ENCODE data around the gene C9orf78. TPM values are rescaled to one million over a fixed set of nuclear protein-coding genes. Genes with fewer than 3 reads are reported as not detected.

C9orf78 gene
- total RNA-seq, 2 experiments from 2014 or later, result 83.9 to 89.2 TPM

- peaks cover 62% of the 10 kb centered on the region for H3K36me3 Mint-ChIP-seq (ENCODE audit: low read depth)
- DNase-seq, result no peak
- peak overlapping the region; percentile 57 for H3K27ac Mint-ChIP-seq
- H3K9me3 Mint-ChIP-seq, result no peaks in the 10 kb centered on the region
- ChIA-PET CTCF (interaction anchor here (0.6 to 1.2 kb wide), 5 partner anchors 8 to 159 kb away, joined by 3 to 5 read pairs (median 4); no protein-coding TSS in a partner anchor), POLR2A (no interaction called here)
- peaks cover 46% of the 10 kb centered on the region for H3K4me1 Mint-ChIP-seq
- H3K4me3 Mint-ChIP-seq, result no peak overlapping the region
- H3K27me3 Mint-ChIP-seq, result no peaks in the 10 kb centered on the region
Measured at GRCh38 chr9:129874261-129875101, 39.4 kb upstream of the C9orf78 start.

GRCh38 chr9:129873563-129874190 lies 38.6 kb upstream of the C9orf78 start:
- ChIA-PET POLR2A (no interaction called here), CTCF (interaction anchor here (0.6 to 1.3 kb wide), 5 partner anchors 9 to 969 kb away, joined by 3 to 5 read pairs (median 3); no protein-coding TSS in a partner anchor)
- H3K4me1 Mint-ChIP-seq, result peaks cover 54% of the 10 kb centered on the region
- peaks cover 66% of the 10 kb centered on the region for H3K36me3 Mint-ChIP-seq (ENCODE audit: low read depth)
- DNase-seq, result no peak
- H3K9me3 Mint-ChIP-seq, result no peaks in the 10 kb centered on the region
- no peaks in the 10 kb centered on the region for H3K27me3 Mint-ChIP-seq
- H3K4me3 Mint-ChIP-seq, result no peak overlapping the region
- H3K27ac Mint-ChIP-seq, result no peak overlapping the region

GRCh38 chr9:129871046-129871445 lies 36.0 kb upstream of the C9orf78 start:
- Mint-ChIP-seq H3K27me3 (no peaks in the 10 kb centered on the region), H3K4me1 (peaks cover 67% of the 10 kb centered on the region), H3K36me3 (ENCODE audit: low read depth) (peaks cover 73% of the 10 kb centered on the region), H3K4me3 (peak overlapping the region; percentile 6), H3K9me3 (no peaks in the 10 kb centered on the region), H3K27ac (peak overlapping the region; percentile 95)
- ChIA-PET CTCF (interaction anchor here (0.7 to 4.7 kb wide), 5 partner anchors 14 to 739 kb away, joined by 3 to 22 read pairs (median 4); partner anchors contain the start of gene GPR107), POLR2A (no interaction called here)
- no peak for DNase-seq

- Mint-ChIP-seq H3K4me3 (peak overlapping the region; percentile 59), H3K4me1 (peaks cover 77% of the 10 kb centered on the region), H3K36me3 (ENCODE audit: low read depth) (peaks cover 77% of the 10 kb centered on the region), H3K27me3 (no peaks in the 10 kb centered on the region), H3K9me3 (no peaks in the 10 kb centered on the region), H3K27ac (peak overlapping the region; percentile 95)
- ChIA-PET CTCF (interaction anchor here (0.7 to 4.7 kb wide), 11 partner anchors 10 to 738 kb away, joined by 3 to 22 read pairs (median 6); partner anchors contain the start of genes GPR107 and TOR1A), POLR2A (no interaction called here)
- DNase-seq, result no peak
Measured at GRCh38 chr9:129869585-129870501, 34.8 kb upstream of the C9orf78 start.

GRCh38 chr9:129868872-129869486 lies 33.9 kb upstream of the C9orf78 start:
- H3K9me3 Mint-ChIP-seq, result no peaks in the 10 kb centered on the region
- H3K36me3 Mint-ChIP-seq (ENCODE audit: low read depth), result peaks cover 75% of the 10 kb centered on the region
- H3K4me1 Mint-ChIP-seq, result peaks cover 84% of the 10 kb centered on the region
- H3K27ac Mint-ChIP-seq, result peak overlapping the region; percentile 95
- CTCF ChIA-PET, result interaction anchor here (0.6 to 4.7 kb wide), 7 partner anchors 11 to 351 kb away, joined by 3 to 22 read pairs (median 9); no protein-coding TSS in a partner anchor
- no peaks in the 10 kb centered on the region for H3K27me3 Mint-ChIP-seq
- DNase-seq, result peak; percentile 94
- H3K4me3 Mint-ChIP-seq, result peak overlapping the region; percentile 59
- POLR2A ChIA-PET, result interaction anchor here (1.2 kb wide), 1 partner anchor 18 kb away, joined by 3 read pairs; no protein-coding TSS in a partner anchor

GRCh38 chr9:129868023-129868871 lies 33.2 kb upstream of the C9orf78 start:
- H3K27me3 Mint-ChIP-seq, result no peaks in the 10 kb centered on the region
- H3K4me1 Mint-ChIP-seq, result peaks cover 87% of the 10 kb centered on the region
- POLR2A ChIA-PET, result interaction anchor here (1.2 kb wide), 1 partner anchor 19 kb away, joined by 3 read pairs; no protein-coding TSS in a partner anchor
- peak overlapping the region; percentile 95 for H3K27ac Mint-ChIP-seq
- CTCF ChIA-PET, result interaction anchor here (0.6 to 4.7 kb wide), 10 partner anchors 10 to 1515 kb away, joined by 3 to 22 read pairs (median 6); no protein-coding TSS in a partner anchor
- H3K36me3 Mint-ChIP-seq (ENCODE audit: low read depth), result peaks cover 75% of the 10 kb centered on the region
- H3K4me3 Mint-ChIP-seq, result peak overlapping the region; percentile 59
- no peaks in the 10 kb centered on the region for H3K9me3 Mint-ChIP-seq
- DNase-seq, result no peak

GRCh38 chr9:129867136-129868022 lies 32.3 kb upstream of the C9orf78 start:
- Mint-ChIP-seq H3K4me1 (peaks cover 93% of the 10 kb centered on the region), H3K27ac (peak overlapping the region; percentile 89), H3K4me3 (no peak overlapping the region), H3K36me3 (ENCODE audit: low read depth) (peaks cover 76% of the 10 kb centered on the region), H3K27me3 (no peaks in the 10 kb centered on the region), H3K9me3 (no peaks in the 10 kb centered on the region)
- ChIA-PET POLR2A (interaction anchor here (1.2 kb wide), 1 partner anchor 20 kb away, joined by 3 read pairs; no protein-coding TSS in a partner anchor), CTCF (interaction anchor here (0.6 to 4.7 kb wide), 10 partner anchors 10 to 1516 kb away, joined by 3 to 22 read pairs (median 8); partner anchors contain the start of gene TOR1B)
- no peak for DNase-seq

- peaks cover 94% of the 10 kb centered on the region for H3K4me1 Mint-ChIP-seq
- no peaks in the 10 kb centered on the region for H3K27me3 Mint-ChIP-seq
- H3K36me3 Mint-ChIP-seq (ENCODE audit: low read depth), result peaks cover 76% of the 10 kb centered on the region
- peak overlapping the region; percentile 35 for H3K4me3 Mint-ChIP-seq
- ChIA-PET POLR2A (no interaction called here), CTCF (interaction anchor here (0.9 to 3.1 kb wide), 3 partner anchors 19 to 63 kb away, joined by 3 to 10 read pairs (median 9); partner anchors contain the start of gene TOR1B)
- no peaks in the 10 kb centered on the region for H3K9me3 Mint-ChIP-seq
- peak overlapping the region; percentile 89 for H3K27ac Mint-ChIP-seq
- peak; percentile 76 for DNase-seq
Measured at GRCh38 chr9:129866394-129867135, 31.5 kb upstream of the C9orf78 start.

- peaks cover 77% of the 10 kb centered on the region for H3K36me3 Mint-ChIP-seq (ENCODE audit: low read depth)
- H3K27me3 Mint-ChIP-seq, result no peaks in the 10 kb centered on the region
- CTCF ChIA-PET, result interaction anchor here (0.9 to 3.1 kb wide), 4 partner anchors 10 to 177 kb away, joined by 3 to 9 read pairs (median 4); partner anchors contain the start of gene FNBP1
- H3K27ac Mint-ChIP-seq, result peak overlapping the region; percentile 89
- POLR2A ChIA-PET, result interaction anchor here (0.7 kb wide), 1 partner anchor 209 kb away, joined by 3 read pairs; no protein-coding TSS in a partner anchor
- H3K9me3 Mint-ChIP-seq, result no peaks in the 10 kb centered on the region
- DNase-seq, result no peak
- peak overlapping the region; percentile 35 for H3K4me3 Mint-ChIP-seq
- peaks cover 94% of the 10 kb centered on the region for H3K4me1 Mint-ChIP-seq
Measured at GRCh38 chr9:129865668-129866320, 30.7 kb upstream of the C9orf78 start.

Data from activated CD4-positive, alpha-beta T cell treated with anti-CD3 and anti-CD28 coated beads, Interleukin-2, amount 10 ng/mL, durations not matched to agents 7 days and 5 days (primary cell).